ENCODE data around the gene NMNAT3.

The NMNAT3 gene

DNA sequence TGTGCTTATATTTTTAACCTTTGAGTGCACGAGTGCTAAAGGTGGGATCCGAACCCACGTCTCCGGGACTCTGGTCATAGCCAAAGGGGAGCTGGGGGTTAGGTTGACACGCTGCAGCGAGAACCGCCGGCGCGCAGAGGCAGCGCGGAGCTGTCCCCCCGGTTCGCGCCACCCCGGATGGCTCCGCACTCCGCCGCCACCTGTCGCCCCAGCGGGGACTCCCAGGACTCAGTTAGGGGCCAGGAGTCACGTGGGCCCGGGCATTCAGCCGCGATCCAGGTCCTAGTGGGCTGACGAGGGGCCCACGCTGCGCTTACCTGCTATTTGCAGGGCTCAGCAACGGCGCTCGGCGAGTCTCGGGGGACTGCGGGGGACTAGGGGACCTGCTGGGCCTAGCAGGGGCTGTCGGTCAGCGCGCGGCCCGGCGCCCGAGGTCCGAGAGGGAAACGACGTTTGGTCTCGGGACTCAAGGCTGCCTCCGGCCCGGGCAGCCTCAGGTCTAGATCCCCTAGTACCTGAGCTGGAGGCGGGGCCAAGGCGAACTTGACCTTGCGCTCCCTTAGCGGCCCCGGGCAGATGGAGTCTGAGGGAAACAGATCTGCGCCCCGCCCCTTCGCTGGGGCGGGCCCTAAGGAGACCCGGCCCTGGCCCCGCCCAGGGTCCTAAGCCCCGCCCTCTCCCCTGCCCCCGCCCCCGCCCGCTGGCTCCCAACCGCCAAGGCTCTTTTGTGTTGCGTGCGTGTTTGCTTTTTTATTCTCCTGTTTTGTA is at the start of gene NMNAT3:
NMNAT3 (minus strand) TSS at position 585 of the 768 bp plus-strand sequence. CDS start 50,248 bp downstream, outside the sequence.
- no peak for DNase-seq

- DNase-seq, result no peak
Observed at GRCh38 chr3:139721370-139721769, 43.6 kb upstream of the NMNAT3 start.

- no peak for DNase-seq
Observed at GRCh38 chr3:139718415-139718814, 40.6 kb upstream of the NMNAT3 start.

DNA sequence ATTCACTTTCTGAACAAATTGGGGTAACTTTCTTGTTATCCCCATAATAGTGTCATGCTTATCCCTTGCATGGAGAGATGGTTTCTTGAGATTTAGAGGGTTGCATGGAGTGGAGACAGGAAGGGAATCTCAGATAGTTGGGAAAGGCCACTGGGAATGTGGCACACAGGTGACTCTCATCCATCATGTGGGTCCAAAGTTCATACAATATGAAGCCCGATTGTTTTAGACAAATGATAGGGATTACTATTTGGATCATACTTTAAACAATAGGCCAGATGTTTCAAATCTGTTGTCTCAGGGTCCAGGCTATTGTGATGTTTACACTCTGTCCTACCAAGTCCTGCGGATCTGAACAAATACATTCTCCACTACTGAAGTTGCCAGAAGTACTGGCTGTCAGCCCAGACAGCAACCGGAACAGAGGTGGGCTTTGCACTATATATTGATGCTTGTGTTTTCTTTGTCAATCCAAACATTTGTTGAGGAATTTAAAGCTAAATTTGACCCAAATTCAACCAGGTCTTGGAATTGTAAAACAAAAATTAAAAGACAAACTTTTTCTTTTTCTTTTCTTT is 39.2 kb upstream of the NMNAT3 start:
- no peak for DNase-seq

- DNase-seq, result no peak
Observed at GRCh38 chr3:139715743-139716360, 38.1 kb upstream of the NMNAT3 start.

DNA sequence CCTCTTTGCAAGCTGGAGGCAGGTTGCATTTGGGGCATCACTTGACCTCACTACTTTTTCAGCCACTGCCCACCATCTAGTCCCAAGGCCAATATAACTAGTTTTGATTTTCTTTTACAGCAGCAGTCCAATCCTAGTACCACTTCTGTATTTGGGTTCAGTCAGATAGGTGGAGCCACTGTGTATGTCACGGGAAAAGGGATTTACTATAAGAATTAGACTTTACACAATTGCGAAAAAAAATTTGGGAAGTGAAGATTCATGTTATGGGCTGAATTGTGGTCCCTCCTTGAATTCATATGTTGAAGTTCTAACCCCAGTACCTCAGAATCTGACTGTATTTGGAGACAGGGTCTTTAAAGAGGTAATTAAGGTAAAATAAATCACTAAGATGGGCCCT is 37.4 kb upstream of the NMNAT3 start:
- DNase-seq, result no peak

GRCh38 chr3:139710212-139710611 is 32.4 kb upstream of the NMNAT3 start:
- DNase-seq, result no peak

DNA sequence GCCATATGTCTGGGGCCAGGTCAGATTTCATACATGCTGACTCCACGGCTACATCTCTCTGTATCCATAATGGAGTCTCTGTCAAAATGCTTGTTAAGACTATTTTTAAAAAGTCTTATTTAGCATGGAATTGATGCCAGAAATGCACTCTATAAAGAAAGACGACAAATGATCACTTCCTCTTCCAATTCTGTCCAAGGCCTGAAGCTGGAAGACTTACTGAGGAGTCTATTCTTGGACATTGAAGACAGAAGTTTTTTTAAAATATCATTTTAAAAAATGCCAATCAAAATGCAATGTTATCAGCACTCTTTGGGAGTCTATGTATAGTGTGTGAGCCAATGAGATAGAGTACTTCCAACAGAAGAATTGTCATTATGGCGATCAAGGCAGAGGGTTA is 27.9 kb upstream of the NMNAT3 start:
- DNase-seq, result no peak

DNA sequence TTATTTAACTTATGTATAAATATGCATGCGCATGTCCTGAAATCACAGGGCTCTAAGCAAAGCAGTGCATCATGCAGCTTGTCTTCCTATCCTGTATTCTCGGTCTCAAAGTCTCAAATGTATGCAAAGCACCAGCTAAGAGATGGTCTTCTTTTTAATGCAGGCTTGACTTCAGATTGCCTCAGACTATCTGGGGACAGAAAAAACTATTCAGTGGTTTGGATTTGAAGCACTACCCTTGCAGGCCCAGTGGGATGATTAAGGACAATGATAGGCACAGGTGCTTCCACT is 18.5 kb upstream of the NMNAT3 start:
- no peak for DNase-seq

- DNase-seq, result no peak
Observed at GRCh38 chr3:139695426-139696313, 17.9 kb upstream of the NMNAT3 start.

DNA sequence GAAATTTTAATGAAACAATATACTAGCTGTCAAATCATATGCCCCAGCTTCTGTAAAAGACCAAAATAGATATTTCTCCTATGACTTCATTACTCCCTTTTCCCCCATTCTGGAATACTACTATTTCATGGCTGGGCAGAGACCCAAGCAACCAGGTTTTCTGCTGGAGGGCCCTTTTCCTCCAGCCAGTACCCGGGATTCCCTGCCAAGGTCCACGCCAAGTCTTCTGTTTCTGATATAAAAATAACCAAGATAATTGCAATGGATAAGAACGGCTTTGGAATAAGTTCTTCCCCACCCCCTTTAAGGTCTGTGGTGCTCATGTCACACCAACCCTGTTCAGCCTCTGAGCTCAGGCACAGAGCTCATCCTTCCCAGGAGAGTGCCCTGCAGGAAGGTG is 17.2 kb upstream of the NMNAT3 start:
- no peak for DNase-seq

- DNase-seq, result no peak
Observed at GRCh38 chr3:139694542-139694941, 16.8 kb upstream of the NMNAT3 start.

- no peak for DNase-seq
Observed at GRCh38 chr3:139691619-139692018, 13.8 kb upstream of the NMNAT3 start.

GRCh38 chr3:139689708-139690228 is 12.0 kb upstream of the NMNAT3 start:
- DNase-seq, result no peak

- no peak for DNase-seq
Observed at GRCh38 chr3:139689122-139689521, 11.3 kb upstream of the NMNAT3 start.

DNA sequence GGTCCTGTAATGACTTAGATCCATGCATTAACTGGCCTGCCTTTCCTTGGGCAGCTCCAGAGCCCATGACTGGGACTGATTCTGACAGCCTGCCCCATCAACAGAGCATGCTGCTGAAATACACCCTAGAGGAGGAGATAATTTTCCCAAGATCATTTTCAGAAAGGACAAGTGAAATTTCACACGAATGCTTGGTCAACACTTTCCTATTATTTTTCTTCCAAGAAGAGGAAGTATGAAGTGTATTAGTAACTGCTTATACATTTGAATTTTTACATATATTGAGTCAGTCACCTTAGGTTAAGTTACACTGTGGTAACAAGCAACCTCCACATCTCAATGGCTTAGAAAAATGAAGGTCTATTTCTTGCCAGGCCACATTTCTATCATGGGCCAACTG is 9.7 kb upstream of the NMNAT3 start:
- no peak for DNase-seq

DNA sequence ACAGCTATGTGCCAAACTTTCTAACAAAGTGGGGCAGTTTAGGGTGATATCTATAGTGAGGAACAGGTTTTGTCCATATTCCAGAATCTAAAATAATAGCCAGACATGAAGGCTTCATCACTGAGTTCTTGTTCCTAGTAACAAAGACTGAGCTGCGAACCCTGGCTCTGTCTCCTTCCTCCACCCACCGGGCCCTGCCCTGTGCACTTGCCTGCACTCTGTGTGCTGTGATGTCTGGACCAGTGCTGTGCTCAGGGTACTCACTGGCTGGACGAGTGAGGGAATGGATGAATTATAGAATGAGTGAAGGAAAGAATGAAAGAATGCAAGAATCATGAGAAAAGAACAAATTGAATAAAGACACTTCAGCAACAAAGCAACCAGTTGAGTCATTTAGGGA is 8.9 kb upstream of the NMNAT3 start:
- no peak for DNase-seq

GRCh38 chr3:139686206-139686605 is 8.4 kb upstream of the NMNAT3 start:
- no peak for DNase-seq

GRCh38 chr3:139679220-139679775 is 1.5 kb upstream of the NMNAT3 start:
- DNase-seq, result no peak

GRCh38 chr3:139676632-139677387 is 962 bp downstream of the NMNAT3 start:
- DNase-seq, result no peak

GRCh38 chr3:139676108-139676507 is 1.7 kb downstream of the NMNAT3 start:
- no peak for DNase-seq

DNA sequence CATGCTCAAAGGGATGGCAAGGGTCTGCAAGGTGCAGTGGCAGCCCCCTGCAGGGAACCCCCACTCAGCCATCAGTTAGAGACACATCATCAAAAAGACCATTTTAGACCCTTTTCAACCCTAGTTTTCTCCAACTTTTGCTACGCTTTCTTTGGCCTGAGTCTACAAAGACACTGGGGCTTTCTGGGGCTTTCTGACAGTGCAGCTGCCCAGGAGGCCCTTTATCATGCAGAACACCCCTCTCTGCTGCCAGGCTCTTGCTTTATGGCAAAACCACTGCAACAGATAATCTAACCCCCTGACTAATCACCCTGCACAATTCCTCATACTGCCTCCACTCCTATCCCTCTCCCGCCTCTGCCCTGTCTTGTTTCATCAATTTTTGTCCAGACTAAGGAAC is 2.4 kb downstream of the NMNAT3 start:
- no peak for DNase-seq

Data from NCI-H226 (cell line).